HepG2 (cell line): ENCODE results near the gene THOC2. TPM values are rescaled to one million over a fixed set of nuclear protein-coding genes. Genes with fewer than 3 reads are reported as not detected.

ENCODE experiments used
- ARID5B ChIP-seq: IDR thresholded peaks from 2 replicates; pipeline ENCODE4 v1.4.0; 2020; ENCODE audit warnings: mild to moderate bottlenecking, missing genetic modification reagents
- CBX5 ChIP-seq: sonication (generic); formaldehyde crosslinking; IDR thresholded peaks from 2 replicates; pipeline ENCODE4 v1.4.0; 2020; ENCODE audit warnings: missing genetic modification reagents, borderline replicate concordance
- CEBPG ChIP-seq: IDR thresholded peaks from 2 replicates; pipeline ENCODE4 v1.6.1; 2016
- FOXK1 ChIP-seq: sonication (generic); formaldehyde crosslinking; IDR thresholded peaks from 2 replicates; pipeline ENCODE4 v1.4.0; 2020; ENCODE audit warnings: low read depth, missing genetic modification reagents, borderline replicate concordance
- LRRFIP1 ChIP-seq: sonication (generic); formaldehyde crosslinking; conservative IDR thresholded peaks from 2 replicates; pipeline ENCODE4 v1.4.0; 2020; ENCODE audit warnings: missing genetic modification reagents
- MED13 ChIP-seq: sonication (generic); formaldehyde crosslinking; IDR thresholded peaks from 2 replicates; pipeline ENCODE4 v1.5.0; 2020; ENCODE audit warnings: missing genetic modification reagents
- POLR2G ChIP-seq: fragments of 200-400 bp; formaldehyde crosslinking; IDR thresholded peaks from 2 replicates; pipeline ENCODE4 v1.6.1; 2018; ENCODE audit warnings: mild to moderate bottlenecking, low read depth, low read length, moderate library complexity
- SOX6 ChIP-seq, 2 experiments: fragments of 450-650 bp in 1 of 2; sonication (generic) in 1 of 2; formaldehyde crosslinking in 1 of 2; IDR thresholded peaks; 2 replicates each; pipeline versions ENCODE4 v1.4.0 to v1.6.1; 2017 to 2020; ENCODE audit warnings: antibody characterized with exemption in 1 of 2, mild to moderate bottlenecking in 1 of 2, missing genetic modification reagents in 1 of 2
- ZNF142 ChIP-seq: sonication (generic); formaldehyde crosslinking; IDR thresholded peaks from 2 replicates; pipeline ENCODE4 v1.4.0; 2020; ENCODE audit warnings: missing genetic modification reagents
- ZNF17 ChIP-seq: sonication (generic); formaldehyde crosslinking; IDR thresholded peaks from 2 replicates; pipeline ENCODE4 v1.5.0; 2020; ENCODE audit warnings: mild to moderate bottlenecking, missing genetic modification reagents
- ZNF879 ChIP-seq: sonication (generic); formaldehyde crosslinking; IDR thresholded peaks from 2 replicates; pipeline ENCODE4 v1.8.1; 2023; ENCODE audit warnings: missing genetic modification reagents
- polyA plus RNA-seq, 8 experiments: library from polyadenylated mRNA; depleted of rRNA in 3 of 8; stranded (reverse) in 7 of 8; unstranded in 1 of 8; fragments of >200 nt; fragmentation: Illumina TruSeq in 4 of 8; extraction: Trizol in 4 of 8; gene quantifications; 2 replicates each; pipeline versions ENCODE4 v1.2.1 to v1.2.3, GENCODE V29; 2011 to 2016; ENCODE audit warnings: low read depth in 4 of 8, missing spikeins in 1 of 8, mixed read lengths in 1 of 8; ENCODE audit not compliant: insufficient read depth in 1 of 8
- total RNA-seq, 5 experiments: library from RNA; depleted of rRNA; stranded (reverse); fragments of >200 nt; fragmentation: Illumina TruSeq; extraction: Trizol; gene quantifications; 2 replicates each; pipeline ENCODE4 v1.2.3, GENCODE V29; 2016; ENCODE audit warnings: low read depth in 1 of 5

The THOC2 gene
- total and polyA plus RNA-seq, 2 of the 13 experiments (the other 11 are each of a cell fraction or from before 2014, with no cell fraction given), result 87.1 to 101 TPM

- TF ChIP-seq SOX6 (IDR thresholded peaks at IDR 0.05), result no peak
- TF ChIP-seq SOX6 (CRISPR knock-in tag; IDR thresholded peaks at IDR 0.05), result peak; percentile 38; the same call in 1 of the 2 replicates
- no peak for TF ChIP-seq LRRFIP1 (CRISPR knock-in tag)
- TF ChIP-seq ZNF17, result no peak
- TF ChIP-seq MED13 (CRISPR knock-in tag), result no peak
- TF ChIP-seq ARID5B, result peak; percentile 32; the same call in 1 of the 2 replicates
- TF ChIP-seq CEBPG (CRISPR knock-in tag), result peak; percentile 74
- TF ChIP-seq POLR2G, result no peak
- no peak for TF ChIP-seq FOXK1 (CRISPR knock-in tag)
- no peak for TF ChIP-seq ZNF142
- TF ChIP-seq CBX5 (CRISPR knock-in tag), result no peak
- TF ChIP-seq ZNF879 (CRISPR knock-in tag), result no peak
Measured at GRCh38 chrX:123739474-123739873, 6.6 kb upstream of the THOC2 start (continued).
